CD4-positive, alpha-beta T cell treated with Interferon alpha-2 for 1 hour (primary cell): ENCODE data around the gene MARCHF10.
"Not testable (repeated sequence)": the region's sequence is repeated elsewhere in the genome, so short reads cannot be mapped to it uniquely, and the experiment has no call there.

Experiments
- DNase-seq, 2 donors: peaks; one replicate each; pipeline ENCODE4 v3.0.0-alpha.2; 2020 to 2022

Gene MARCHF10

DNA sequence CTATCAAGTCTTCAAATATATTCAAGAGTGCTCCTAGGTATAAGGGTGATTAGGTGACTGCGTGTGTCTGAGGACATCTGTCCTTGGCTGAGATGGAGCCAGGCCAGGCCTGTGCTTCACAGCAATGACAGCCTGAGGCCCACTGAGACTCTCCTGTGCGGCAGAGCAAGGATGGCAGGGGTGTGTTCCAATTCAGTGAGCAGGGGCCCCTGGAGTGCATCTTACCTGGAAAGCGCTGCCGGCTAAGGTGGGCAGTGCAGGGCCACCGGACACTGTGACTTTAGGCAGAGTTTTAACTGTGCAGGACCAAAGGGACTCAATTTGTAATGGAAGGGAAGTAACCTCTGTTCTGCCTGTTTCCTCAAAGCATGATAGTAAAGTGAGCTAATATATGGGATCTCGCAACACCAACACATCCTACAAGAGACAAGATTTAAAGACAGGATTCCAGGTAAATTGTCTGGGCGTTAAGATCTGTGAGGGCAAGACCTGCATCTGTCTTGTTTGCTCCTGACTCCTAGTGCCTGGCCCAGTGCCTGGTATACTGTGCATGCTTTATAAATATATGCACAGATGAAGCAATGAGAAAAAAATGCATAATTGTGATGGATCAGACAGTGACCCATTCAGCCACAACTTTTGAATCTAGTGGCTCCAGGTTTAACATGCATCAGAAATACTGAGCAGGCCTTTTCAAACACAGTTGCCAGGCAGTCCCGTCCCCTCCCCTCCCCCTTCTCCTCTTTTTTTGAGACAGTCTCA, 93.9 kb downstream of the MARCHF10 start:
- DNase-seq, result no peak

DNA sequence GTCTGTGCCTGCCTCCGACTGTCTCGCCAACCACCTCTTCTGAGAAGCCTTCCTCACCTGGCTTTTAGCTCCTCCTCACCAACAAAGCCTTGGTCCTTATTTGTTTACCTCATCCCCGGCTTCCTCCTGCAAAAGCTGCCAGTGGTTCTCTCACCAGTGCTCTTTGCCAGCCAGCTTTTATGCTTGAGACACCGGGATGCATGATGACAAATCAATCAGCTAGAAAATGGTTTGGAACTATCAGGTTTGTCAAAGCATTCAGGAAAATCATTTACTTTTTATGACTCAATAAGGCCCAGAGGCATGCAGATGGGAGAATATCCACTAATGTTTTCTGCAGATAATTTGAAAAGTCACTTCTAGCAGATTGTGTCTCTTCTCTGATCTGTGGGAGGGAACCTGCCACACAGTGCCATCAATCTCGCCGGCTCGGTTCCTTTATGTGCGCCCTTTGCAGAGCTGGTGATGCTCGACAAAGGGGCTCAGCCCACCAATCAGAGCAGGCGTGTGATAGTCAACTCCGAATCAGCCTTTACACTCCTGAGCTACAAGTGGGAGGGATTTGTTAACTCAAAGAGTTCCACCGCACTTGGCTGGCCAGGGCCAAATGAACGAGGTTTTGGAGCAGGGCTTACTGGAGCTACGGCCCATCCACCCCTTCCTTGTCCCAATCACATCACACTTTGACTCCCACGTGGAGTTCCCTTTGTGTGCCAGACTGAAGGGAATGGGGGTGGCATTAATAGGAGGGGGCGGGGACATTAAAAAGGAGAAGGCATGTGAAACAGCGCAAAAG, 94.8 kb downstream of the MARCHF10 start:
- DNase-seq, result no peak

DNA sequence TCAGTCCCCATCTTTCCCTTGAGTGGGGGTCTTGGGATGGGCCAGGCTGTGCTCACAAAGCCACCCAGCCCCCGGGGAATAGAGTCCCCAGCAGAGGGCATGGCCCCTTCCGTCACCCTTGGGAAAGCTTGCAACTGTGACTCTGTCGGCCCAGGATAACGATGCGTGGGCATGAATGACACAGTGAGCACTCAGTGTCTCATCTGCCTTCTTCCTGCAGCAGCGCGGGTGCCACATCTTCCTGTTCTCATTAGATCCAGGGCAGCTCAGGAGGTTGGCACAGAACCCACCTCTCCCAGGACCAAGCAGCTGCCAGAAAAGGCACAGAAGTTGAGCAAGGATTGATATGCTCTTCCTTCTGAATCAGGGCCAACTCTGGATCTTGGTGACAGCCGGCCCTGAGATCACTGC, 95.9 kb downstream of the MARCHF10 start:
- no peak for DNase-seq

DNA sequence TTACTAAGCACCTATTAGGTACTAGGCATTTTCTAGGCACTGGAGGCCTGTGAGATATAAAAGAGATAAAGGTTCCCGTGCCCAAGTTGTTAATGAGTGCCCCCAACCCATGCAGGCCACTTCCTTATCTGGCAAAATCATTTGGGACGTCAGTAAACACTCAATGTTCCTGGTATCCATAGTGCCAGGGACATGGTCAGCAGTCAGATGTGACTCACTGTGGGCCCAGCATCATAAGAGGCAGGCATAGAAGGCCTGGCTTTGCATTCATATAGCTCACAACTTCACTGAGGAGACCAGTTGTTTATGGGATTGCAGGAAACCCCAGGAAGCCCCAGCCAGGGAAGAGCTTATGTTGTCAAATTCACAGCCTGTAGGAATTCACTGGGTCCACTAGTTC, 99.5 kb downstream of the MARCHF10 start:
- no peak for DNase-seq

DNA sequence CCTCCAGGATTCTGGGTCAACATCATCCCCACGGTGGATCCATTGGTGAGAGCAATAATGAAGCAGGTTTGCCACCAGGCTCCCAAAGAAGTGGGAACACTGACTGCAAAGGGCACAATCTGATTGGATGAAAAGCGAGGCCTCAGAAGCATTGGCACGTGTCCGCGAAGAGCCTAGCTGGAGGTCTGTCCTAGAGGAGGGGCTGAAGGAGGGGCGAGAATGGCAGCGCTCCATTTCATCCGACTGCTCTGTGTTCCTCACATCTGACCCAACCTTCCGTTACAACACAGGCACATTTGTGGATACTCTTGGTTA, 100.7 kb downstream of the MARCHF10 start:
- DNase-seq, result no peak

DNA sequence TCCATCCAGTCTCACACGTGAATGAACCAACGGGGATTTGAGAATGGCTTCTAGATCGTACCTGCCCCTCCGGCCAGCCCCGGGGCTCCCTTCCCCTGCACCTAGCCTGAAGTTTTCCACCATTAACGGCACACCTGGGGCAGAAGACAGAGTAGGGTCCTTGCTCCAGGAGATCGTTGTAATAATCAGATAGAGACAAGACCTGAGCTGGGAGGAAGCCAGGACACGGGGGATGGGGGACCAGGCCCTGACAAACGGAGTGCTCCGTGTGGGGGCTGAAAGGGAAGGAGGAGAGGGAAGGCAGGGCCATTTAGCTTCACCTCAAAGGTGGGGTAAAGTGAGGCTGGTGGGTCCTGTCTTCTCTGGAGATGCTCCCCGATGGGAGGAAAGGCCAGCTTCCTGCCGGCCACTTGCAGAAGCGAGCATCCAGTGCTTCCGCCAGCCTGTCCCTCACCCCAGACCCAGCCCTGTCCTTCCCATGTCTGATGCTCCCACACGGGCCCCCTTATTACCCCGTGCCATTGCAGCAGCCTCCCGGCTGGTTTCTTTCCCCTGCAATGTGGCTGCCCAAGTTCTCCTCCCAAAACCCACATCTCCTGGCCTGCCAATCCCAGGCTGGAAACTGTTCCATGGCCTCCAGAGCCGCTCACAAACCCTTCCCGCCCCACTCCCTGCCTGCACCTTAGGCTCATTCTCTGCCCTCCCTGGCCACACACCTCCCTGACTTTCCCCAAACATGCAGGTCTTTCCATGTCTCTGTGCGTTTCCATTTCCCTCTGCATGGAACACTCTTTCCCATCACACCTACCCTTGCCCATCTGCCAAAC, 101.3 kb downstream of the MARCHF10 start:
- no peak for DNase-seq

DNA sequence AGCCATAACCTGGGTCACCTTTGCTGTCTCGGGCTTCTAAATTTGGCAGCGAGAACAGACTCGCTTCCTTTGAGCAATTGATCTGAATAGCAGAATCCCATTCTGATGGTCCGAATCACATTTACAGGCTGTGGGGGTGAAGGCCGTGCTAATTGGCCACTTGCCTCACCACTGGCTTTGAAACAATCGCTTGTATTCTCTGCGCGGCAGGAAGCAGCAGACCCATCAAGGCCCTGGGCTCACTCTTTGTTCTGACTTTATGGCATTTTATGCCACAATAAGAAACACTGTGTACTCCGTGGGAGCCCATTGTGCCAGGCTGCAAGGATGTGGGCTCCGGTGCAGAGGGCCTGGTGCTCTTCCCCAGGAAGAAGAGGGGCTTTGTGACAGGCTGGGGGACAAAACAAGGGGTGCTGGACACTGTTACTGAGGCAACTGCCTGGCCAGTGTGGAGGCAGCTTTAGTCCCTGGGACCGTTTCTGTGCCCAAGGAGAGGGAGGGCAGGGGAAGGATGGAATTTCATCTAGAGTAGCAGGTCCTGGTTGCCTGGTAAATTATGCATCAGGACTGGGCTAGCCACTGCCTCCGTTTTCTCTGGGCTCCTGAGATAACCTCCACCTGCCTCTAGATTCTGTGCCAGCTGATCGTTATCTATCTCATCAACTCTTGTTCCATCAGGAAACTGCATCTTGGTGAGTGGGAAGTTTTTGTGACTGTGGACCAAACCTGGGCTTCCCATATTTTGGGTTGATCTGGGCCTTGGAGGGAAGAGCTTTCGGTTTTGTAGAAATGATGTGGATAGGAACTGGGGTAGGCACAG, 102.1 kb downstream of the MARCHF10 start:
- DNase-seq, result no peak

DNA sequence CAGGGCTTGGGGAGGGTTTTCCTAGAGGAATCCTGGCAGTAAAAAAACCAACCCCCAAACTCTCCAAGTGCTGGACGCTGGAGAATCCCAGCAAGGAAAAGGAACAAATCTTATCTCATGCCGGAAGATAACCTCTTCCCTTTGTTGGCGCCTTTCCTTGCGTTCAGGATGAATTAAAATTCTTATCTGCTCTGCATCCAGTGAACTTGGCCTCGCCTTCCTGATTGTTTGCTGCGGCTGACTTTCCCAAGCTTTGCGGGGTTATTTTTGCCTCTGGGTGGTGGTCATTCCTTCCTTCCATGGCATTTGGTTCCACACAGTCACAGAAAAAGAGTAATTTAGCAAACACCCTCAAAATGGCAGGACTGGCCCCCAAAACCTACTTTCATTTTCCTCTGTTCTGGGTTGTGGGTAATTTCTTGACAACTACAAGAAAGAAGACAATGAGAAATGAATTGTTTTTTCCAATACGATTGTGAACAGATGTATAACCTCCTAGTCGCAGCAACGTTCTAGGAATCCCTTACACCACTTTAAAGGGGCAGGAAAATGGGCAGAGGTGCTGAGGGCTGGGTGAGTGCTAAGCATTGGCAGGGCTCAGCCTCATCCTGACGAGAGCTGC, 102.8 kb downstream of the MARCHF10 start:
- no peak for DNase-seq

DNA sequence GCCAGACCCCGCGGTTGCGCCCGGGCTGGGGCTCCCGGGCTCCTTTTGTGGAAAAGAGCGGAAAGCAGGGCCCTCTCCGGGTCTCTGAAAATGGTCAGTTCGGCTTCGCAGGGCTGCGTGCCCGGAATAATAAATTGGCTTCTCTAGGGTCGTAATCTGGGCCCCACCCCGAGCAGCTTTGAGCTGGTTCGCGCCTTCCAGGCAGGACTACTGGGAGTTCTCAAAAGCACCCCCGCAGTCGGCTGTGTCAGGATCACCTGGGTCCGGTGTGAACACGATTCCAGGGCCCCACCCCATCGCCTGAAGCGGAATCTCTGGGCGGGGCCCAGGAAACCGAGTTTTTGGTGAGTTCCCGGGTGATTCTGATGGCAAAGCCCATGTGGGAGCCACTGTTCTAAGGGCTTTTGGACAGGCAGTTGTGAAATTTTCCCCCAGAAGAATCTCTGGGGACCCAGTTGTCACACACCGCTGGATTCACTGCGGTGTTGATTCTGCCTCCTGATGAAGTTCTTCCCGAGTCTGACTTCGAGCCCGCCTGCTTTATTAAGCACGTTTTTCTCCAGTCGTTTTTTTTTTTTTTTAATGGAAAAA, 103.6 kb downstream of the MARCHF10 start:
- peak in 1 of 2 donors; percentile 2 for DNase-seq

DNA sequence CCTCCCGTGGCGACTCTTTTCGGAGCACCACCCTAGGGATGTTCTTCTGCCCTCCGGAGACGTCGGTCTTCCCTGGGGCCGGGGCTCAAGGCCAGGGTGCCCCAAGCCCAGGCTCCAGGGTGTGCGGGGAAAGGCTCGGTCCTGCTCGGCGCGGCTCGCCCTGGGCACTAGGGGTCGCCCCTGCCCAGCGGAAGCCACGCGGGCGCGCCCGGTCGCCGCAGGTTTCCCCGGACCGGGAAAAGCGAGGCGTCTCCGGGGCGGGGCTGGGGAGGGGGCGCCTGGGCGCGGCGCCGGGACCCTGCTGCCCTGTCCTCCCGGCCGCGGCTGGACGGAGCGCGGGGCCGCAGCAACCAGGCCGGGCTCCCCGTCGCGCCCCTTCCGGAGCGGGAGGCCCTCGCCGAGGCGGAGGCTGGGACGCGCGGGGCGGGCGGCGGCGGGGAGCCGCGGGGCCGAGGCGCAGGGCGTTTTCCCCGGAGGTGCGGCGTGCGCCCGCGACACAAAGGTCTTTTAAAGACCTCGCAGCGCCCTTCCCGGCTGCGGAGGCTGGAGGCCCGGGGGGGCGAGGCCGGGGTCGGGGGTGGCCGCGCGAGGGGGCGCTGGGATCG, 104.2 kb downstream of the MARCHF10 start:
- DNase-seq, result peak; percentile 63 to 78

DNA sequence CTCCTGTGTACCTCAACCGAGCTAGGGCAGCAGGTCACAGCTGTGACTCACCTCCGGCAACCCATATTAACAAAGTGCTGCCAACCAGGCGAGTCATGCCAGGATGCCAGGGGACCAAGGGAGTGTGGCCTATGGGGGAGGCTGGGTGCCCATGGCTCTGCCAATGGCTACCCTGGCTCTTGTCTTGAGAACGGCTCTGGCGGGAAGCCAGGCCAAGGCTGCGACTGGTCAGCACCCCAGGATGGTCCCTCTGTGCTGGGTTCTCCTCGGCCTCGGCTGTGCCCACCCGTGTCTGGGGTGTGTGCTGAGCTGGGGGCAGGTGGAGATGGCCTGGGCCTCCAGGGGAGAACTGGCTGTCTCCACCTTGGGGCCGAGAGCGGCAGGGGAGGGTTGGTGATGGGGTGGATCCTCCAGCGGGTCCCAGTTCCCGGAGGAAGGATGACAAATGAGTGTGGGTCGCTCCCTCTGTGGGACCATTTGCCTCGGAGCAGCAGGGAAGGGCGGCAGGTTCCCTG, 104.8 kb downstream of the MARCHF10 start:
- DNase-seq, result no peak

DNA sequence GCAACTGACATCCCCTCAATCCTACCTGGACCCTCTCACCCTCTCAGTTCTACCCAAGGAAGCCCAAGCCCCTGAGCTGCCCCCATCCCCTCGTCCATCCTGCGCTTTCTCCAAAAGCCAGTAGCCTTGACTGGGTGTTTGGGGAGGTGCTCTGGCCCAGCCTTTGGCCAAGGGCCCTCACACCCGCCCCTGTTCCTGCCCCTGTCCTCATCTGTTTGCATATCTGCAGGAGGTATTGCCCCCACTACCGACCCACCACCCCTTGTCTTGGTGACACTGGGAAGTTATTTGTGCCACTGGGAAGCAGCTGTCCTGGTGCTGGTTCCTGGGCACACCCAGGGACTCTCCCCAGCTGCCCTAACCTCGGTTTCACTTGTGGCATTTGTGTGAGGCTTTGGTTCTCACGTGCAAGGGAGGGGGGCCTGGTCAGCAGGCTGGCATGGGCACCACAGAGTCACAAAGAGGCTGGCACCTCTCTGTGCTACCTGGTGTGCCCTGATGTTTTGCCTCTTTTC, 105.3 kb downstream of the MARCHF10 start:
- DNase-seq, result no peak

DNA sequence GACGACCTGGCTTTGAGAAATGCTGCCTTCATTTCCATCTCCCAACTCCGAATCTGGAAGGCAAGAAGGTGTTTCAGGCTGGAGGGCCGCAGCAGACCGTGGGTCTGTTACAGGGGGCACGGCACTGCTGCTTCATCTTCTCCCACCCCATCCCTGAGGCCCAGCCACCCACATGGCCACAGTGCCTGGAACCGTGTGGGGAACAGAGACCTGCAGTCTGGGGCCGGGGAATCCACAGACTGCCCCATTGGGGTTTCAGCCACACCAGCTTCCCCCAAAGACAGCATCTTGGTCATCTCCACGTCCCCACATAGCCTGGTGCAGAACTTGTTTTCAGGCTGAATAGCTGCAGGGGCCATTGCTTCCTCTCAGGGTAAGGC, 106.4 kb downstream of the MARCHF10 start:
- no peak for DNase-seq

DNA sequence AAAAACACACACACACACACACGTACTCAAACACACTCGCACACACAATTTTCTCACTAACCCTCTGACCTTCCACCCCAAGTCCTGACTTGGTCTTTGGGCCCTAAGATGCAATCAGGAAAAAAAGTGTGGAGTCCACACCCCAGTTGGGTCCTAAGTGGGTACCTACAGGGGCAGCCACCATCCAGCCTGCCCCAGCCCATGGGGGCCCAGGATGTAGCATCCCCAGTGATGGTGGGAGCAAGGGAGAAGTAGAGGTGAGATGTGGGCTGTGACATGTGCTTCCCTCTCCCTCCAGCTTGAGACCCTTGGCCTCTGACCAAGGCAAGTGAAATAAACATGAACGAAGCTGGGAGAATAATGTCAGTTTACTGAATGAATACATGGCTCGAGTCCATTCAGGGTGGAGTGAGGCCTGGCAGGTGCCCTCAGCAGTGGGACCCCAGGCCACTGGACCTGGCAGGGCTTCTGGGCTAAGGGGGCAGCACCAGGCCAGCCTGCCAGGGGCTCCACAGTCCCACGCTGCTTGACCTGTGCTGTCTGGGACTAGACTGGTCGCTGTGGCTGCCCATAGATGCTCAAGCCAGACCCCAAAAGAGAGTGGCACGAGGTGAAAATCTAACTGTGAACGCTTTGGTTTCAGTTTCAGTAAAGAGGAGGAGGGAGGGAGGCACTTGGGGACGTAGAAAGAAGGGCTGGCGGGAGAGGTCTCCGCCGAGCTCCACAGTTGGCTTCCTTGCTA, 107.0 kb downstream of the MARCHF10 start:
- DNase-seq, result no peak

DNA sequence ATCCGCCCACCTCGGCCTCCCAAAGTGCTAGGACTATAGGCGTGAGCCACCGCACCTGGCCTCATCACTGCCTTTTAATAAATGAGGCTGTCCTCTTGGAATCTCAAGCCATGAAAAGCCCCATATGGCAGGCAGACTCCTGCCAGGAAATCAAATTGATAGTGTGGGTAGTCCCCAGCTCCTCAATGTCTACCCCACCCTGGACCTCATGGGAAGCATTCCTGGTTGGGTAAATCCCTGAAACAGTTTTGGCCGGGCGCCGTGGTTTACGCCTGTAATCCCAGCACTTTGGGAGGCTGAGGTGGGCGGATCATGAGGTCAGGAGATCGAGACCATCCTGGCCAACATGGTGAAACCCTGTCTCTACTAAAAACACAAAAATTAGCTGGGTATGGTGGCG, 109.7 kb downstream of the MARCHF10 start:
- DNase-seq, result not testable (repeated sequence)

DNA sequence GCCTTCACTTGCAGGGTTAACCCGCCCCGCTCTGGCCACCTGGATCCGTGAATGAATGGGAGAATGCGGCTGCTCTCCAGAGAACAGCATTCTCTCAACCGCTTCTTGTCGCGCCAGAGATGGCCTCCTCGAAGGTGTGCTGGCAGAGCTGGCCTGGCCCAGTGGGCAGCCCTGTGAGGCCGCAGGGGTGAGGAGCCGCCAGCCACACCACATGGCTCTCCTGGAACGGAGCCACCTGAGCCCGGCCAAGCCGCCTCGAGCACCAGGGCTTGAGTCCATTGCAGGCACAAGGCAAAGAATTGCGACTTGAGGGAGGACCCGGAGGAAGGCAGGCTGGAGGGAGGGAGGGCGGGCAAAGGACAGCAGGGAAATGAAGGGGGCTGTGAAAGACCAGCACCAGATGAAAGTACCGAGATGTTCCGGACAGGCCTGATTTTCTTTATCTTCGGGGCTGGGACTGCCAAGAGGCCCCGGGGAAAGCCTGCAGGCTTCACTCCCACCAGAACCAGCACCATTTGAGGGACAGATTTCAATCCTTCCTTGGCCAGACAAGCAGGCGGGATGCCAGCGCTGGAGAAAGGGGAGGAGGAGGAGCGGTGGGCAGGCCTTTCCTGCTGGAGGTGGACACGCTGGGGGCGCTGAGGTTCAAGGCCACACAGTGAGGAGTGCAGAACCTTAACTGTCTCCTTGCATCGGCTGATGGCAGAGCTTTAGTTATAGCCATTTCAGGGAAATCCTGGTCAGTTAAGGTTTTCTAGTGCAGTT, 111.2 kb downstream of the MARCHF10 start:
- no peak for DNase-seq

DNA sequence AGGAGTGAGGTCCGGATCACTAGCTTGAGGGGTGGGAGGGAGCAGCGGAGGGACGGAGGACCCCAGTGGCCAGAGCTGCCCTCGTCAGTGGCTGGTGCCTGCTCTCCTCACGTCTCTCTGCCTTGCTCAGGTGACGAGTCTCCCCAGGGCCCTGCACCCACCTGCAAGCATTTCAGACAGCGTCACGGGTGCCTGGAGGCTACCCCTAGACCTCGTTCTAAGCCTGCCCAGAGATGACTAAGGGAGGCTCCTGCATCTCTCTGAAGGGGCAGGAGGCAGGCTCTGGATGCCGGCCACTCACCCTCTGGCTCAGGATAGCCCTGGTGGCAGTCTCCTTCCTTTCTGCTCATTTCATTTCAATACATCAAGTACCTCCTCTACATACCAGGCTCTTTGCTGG, 111.9 kb downstream of the MARCHF10 start:
- no peak for DNase-seq

DNA sequence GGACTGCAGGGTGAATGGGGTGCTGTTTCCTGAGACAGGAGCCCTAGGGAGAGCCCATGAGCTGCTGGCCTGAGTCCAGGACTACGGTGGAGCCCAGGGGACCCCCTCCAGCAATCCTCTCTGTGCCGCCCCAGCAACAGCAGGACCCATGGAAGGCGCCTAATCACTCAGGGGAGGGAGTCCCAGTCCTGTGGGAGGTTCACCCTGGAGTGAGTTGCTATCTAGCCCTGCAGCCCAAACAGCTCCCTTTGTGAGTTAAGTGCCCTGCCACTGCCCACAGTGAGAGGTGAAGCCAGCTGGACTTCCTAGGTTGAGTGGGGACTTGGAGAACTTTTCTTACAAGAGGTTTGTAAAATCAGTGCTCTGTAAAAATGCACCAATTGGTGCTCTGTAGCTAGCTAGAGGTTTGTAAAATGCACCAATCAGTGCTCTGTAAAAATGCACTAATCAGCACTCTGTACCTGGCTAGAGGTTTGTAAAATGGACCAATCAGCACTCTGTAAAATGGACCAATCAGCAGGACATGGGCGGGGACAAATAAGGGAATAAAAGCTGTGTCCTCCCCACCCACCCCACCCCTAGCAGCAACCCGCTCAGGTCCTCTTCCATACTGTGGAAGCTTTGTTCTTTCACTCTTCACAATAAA, 112.9 kb downstream of the MARCHF10 start:
- DNase-seq, result not testable (repeated sequence)
